ENCODE data around the gene ZNF536.

ZNF536 gene

DNA sequence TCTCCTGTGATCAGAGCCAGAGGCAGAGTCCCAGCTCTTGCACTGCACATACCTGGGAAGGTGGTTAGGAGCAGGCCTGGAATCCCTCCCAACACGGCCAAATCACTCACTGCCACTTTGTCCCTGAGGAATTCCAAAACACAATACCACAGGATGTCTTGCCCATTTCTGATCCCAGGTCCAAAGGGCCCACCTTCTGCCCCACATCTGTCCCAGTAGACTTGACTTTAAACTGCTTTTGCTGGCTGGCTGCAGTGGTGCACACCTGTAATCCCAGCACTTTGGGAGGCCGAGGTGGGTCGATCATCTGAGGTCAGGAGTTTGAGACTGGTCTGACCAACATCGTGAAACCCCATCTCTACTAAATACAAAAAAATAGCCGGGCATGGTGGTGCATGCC lies 18.9 kb downstream of the ZNF536 start:
- 68% methylated on average over 5 of the region's 5 CpGs for WGBS
- Histone ChIP-seq H3K27me3 (ENCODE audit: control insufficient read depth in 1 of 2, insufficient read depth in 1 of 2, low read length in 2 of 2) (no peaks in the 10 kb centered on the region), H4K8ac (ENCODE audit: low read length) (no peak overlapping the region), H3K27ac (ENCODE audit: low read length, poor library complexity, severe bottlenecking) (no peak overlapping the region), H2BK5ac (ENCODE audit: low read depth, low read length, poor library complexity, severe bottlenecking) (no peak overlapping the region), H3K9me3 (ENCODE audit: control insufficient read depth, low read length) (no peaks in the 10 kb centered on the region), H3K9ac (ENCODE audit: low read length) (no peak overlapping the region), H2BK15ac (ENCODE audit: low read depth, poor library complexity, severe bottlenecking) (no peak overlapping the region), H2BK120ac (ENCODE audit: low read depth, low read length) (no peak overlapping the region), H2AK5ac (ENCODE audit: low read length, severe bottlenecking) (no peak overlapping the region), H3K4me1 (ENCODE audit: control insufficient read depth, insufficient read depth, low read depth, low read length) (no peaks in the 10 kb centered on the region), H3K4me2 (ENCODE audit: low read length, poor library complexity, severe bottlenecking) (no peak overlapping the region), H3K4ac (ENCODE audit: low read depth in 1 of 2, low read length in 2 of 2) (no peak overlapping the region), H4K91ac (ENCODE audit: low read length) (no peak overlapping the region), H3K14ac (ENCODE audit: low read length in 2 of 2) (no peak overlapping the region), H3K23ac (ENCODE audit: low read length in 2 of 2) (no peak overlapping the region), H3K36me3 (ENCODE audit: control insufficient read depth in 1 of 2, insufficient read depth in 2 of 2, low read depth in 1 of 2, low read length in 2 of 2) (no peaks in the 10 kb centered on the region), H2BK12ac (ENCODE audit: low read length in 2 of 2) (no peak overlapping the region), H3K79me1 (replicated peaks; ENCODE audit: low read length, poor library complexity, severe bottlenecking) (no peaks in the 10 kb centered on the region), H3K18ac (ENCODE audit: low read depth in 1 of 2, low read length in 2 of 2) (no peak overlapping the region), H3K4me3 (ENCODE audit: insufficient read depth in 1 of 2, low read depth in 1 of 2, low read length in 2 of 2) (no peak overlapping the region), H2AFZ (ENCODE audit: low read depth, low read length) (no peak overlapping the region)
- no peak for DNase-seq

DNA sequence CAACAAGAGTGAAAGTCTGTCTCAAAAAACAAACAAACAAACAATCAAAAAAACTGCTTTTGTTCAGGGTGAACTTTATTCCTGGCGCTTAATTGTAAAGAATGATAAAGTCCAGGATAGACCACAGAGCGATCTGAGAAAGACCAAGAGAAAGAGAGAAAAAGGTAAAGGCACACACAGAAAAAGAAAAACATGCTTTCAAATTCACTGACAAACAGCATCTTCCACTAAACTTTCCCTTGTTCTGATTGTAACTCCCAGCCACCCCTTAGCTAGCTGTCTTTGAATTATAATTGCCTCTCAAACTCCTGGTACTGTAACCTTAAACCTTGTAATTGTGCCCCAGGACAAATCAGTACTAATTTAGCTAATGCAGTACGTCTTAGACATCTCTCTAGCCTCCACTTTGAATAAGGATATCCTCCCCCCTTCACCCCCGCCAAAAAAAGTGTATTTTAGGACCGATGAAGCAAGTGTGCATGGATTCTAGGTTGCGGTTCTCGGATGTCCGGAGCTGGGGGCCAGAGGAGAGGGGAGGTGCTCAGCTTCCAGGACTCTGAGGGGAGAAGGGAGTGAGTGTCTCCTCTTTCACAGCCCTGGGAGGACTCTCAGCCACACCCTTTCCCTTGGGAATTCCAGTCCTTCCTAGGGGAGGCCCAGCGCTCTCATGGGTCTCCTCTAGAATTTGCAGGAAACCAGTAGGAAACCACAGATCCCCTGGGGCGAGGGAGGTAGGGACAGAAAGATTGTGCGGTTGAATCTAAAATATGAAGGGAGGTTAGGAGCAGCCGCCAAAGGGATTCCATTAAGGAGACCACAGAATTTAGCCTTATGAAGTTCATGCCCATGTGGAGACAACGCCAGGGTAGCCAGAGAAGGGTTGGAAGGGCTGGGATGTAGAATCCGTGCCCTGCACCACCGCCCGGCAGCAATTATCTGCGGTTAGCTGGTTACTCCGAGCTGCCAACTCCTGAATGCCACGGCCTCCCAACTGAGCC lies 19.7 kb downstream of the ZNF536 start:
- no peak for DNase-seq
- Histone ChIP-seq H3K27me3 (ENCODE audit: control insufficient read depth in 1 of 2, insufficient read depth in 1 of 2, low read length in 2 of 2) (no peaks in the 10 kb centered on the region), H2BK5ac (ENCODE audit: low read depth, low read length, poor library complexity, severe bottlenecking) (no peak overlapping the region), H3K36me3 (ENCODE audit: control insufficient read depth in 1 of 2, insufficient read depth in 2 of 2, low read depth in 1 of 2, low read length in 2 of 2) (no peaks in the 10 kb centered on the region), H3K23ac (ENCODE audit: low read length in 2 of 2) (no peak overlapping the region), H3K9ac (ENCODE audit: low read length) (no peak overlapping the region), H2BK120ac (ENCODE audit: low read depth, low read length) (no peak overlapping the region), H3K18ac (ENCODE audit: low read depth in 1 of 2, low read length in 2 of 2) (no peak overlapping the region), H4K91ac (ENCODE audit: low read length) (no peak overlapping the region), H3K27ac (ENCODE audit: low read length, poor library complexity, severe bottlenecking) (no peak overlapping the region), H3K4me3 (ENCODE audit: insufficient read depth in 1 of 2, low read depth in 1 of 2, low read length in 2 of 2) (no peak overlapping the region), H4K8ac (ENCODE audit: low read length) (no peak overlapping the region), H2AFZ (ENCODE audit: low read depth, low read length) (no peak overlapping the region), H2AK5ac (ENCODE audit: low read length, severe bottlenecking) (no peak overlapping the region), H3K79me1 (replicated peaks; ENCODE audit: low read length, poor library complexity, severe bottlenecking) (no peaks in the 10 kb centered on the region), H3K9me3 (ENCODE audit: control insufficient read depth, low read length) (no peaks in the 10 kb centered on the region), H3K4me2 (ENCODE audit: low read length, poor library complexity, severe bottlenecking) (no peak overlapping the region), H2BK15ac (ENCODE audit: low read depth, poor library complexity, severe bottlenecking) (no peak overlapping the region), H2BK12ac (ENCODE audit: low read length in 2 of 2) (no peak overlapping the region), H3K4ac (ENCODE audit: low read depth in 1 of 2, low read length in 2 of 2) (no peak overlapping the region), H3K4me1 (ENCODE audit: control insufficient read depth, insufficient read depth, low read depth, low read length) (no peaks in the 10 kb centered on the region), H3K14ac (ENCODE audit: low read length in 2 of 2) (no peak overlapping the region)
- 52% methylated on average over 16 of the region's 19 CpGs for WGBS

DNA sequence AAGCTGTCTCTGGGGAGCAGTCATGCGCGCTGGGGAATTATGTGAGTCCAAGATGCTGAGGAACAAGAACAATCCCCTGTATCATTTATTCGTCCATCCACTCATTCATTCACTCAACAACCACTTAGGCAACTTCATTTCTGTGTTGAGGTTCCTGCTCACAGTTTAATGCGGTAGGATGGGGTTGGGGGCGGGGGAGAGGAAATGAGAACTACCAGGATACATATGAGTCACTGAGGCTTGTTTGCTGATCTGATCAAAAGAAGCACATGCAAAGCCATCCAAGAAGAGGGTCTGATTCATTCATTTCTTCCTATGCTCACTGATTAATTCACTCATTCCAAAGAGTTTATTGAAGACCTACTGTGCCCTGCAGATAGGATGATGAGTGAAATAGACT lies 20.9 kb downstream of the ZNF536 start:
- 75% methylated on average over 4 of the region's 5 CpGs for WGBS
- no peak overlapping the region for H4K8ac ChIP-seq (ENCODE audit: low read length)

DNA sequence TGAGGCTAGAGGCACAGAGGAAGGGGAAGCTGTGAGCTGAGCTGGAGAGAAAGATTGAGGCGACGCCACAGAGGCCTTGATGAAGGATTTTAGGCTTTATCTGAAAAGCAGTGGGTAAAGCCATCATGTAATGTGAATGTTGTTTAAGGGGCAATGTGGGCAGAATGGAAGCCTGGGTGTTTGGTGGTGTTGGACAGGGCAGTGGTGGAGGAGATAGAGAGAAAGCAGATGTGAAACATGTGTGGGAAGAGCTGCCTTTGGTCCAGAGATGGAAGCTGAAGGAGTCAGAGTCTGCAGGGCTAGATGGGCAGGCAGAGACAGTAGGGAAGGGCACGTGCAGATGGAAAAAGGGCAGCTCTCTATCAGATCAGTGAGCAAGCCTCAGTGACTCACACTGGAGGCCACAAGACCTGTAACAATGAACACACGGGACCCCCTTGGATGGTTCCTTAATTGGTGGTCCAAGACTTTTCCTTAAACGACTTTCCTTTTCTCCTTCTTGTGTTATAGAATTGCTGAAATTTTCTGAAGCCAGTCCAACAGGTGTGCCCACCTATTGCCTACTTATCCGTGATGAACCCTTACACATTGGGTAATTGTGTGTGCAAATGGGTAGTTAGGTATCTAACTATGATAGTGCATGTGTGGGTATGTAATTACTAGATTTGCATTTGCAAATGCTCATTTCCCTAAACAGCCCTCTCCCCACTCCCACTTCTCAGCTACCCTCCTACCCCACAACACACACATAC lies 21.7 kb downstream of the ZNF536 start:
- no peak overlapping the region for H3K27ac ChIP-seq (ENCODE audit: low read length, poor library complexity, severe bottlenecking)
- H4K91ac ChIP-seq (ENCODE audit: low read length) = no peak overlapping the region
- no peak overlapping the region for H2AK5ac ChIP-seq (ENCODE audit: low read length, severe bottlenecking)
- H3K4me1 ChIP-seq (ENCODE audit: control insufficient read depth, insufficient read depth, low read depth, low read length) = no peaks in the 10 kb centered on the region
- no peak overlapping the region for H3K4ac ChIP-seq (ENCODE audit: low read depth in 1 of 2, low read length in 2 of 2)
- no peak overlapping the region for H3K23ac ChIP-seq (ENCODE audit: low read length in 2 of 2)
- H2BK15ac ChIP-seq (ENCODE audit: low read depth, poor library complexity, severe bottlenecking) = no peak overlapping the region
- H3K9ac ChIP-seq (ENCODE audit: low read length) = no peak overlapping the region
- H2BK5ac ChIP-seq (ENCODE audit: low read depth, low read length, poor library complexity, severe bottlenecking) = no peak overlapping the region
- no peak for DNase-seq
- no peak overlapping the region for H2BK120ac ChIP-seq (ENCODE audit: low read depth, low read length)
- H3K14ac ChIP-seq (ENCODE audit: low read length in 2 of 2) = no peak overlapping the region
- H3K4me3 ChIP-seq (ENCODE audit: insufficient read depth in 1 of 2, low read depth in 1 of 2, low read length in 2 of 2) = no peak overlapping the region
- no peaks in the 10 kb centered on the region for H3K9me3 ChIP-seq (ENCODE audit: control insufficient read depth, low read length)
- H2AFZ ChIP-seq (ENCODE audit: low read depth, low read length) = no peak overlapping the region
- H2BK12ac ChIP-seq (ENCODE audit: low read length in 2 of 2) = no peak overlapping the region
- H3K4me2 ChIP-seq (ENCODE audit: low read length, poor library complexity, severe bottlenecking) = no peak overlapping the region
- H3K79me1 ChIP-seq (replicated peaks; ENCODE audit: low read length, poor library complexity, severe bottlenecking) = no peaks in the 10 kb centered on the region
- WGBS = 77% methylated on average over 5 of the region's 6 CpGs
- H3K36me3 ChIP-seq (ENCODE audit: control insufficient read depth in 1 of 2, insufficient read depth in 2 of 2, low read depth in 1 of 2, low read length in 2 of 2) = no peaks in the 10 kb centered on the region
- no peak overlapping the region for H4K8ac ChIP-seq (ENCODE audit: low read length)
- H3K27me3 ChIP-seq (ENCODE audit: control insufficient read depth in 1 of 2, insufficient read depth in 1 of 2, low read length in 2 of 2) = no peaks in the 10 kb centered on the region
- H3K18ac ChIP-seq (ENCODE audit: low read depth in 1 of 2, low read length in 2 of 2) = no peak overlapping the region

More for the DNA sequence above, 20.9 kb downstream of the ZNF536 start:
- DNase-seq = no peak
- no peak overlapping the region for H2BK5ac ChIP-seq (ENCODE audit: low read depth, low read length, poor library complexity, severe bottlenecking)
- no peak overlapping the region for H3K9ac ChIP-seq (ENCODE audit: low read length)
- no peak overlapping the region for H3K18ac ChIP-seq (ENCODE audit: low read depth in 1 of 2, low read length in 2 of 2)
- H2BK15ac ChIP-seq (ENCODE audit: low read depth, poor library complexity, severe bottlenecking) = no peak overlapping the region
- H2BK120ac ChIP-seq (ENCODE audit: low read depth, low read length) = no peak overlapping the region
- no peak overlapping the region for H2AK5ac ChIP-seq (ENCODE audit: low read length, severe bottlenecking)
- no peak overlapping the region for H3K4ac ChIP-seq (ENCODE audit: low read depth in 1 of 2, low read length in 2 of 2)
- H3K4me2 ChIP-seq (ENCODE audit: low read length, poor library complexity, severe bottlenecking) = no peak overlapping the region
- no peak overlapping the region for H2BK12ac ChIP-seq (ENCODE audit: low read length in 2 of 2)
- H3K4me1 ChIP-seq (ENCODE audit: control insufficient read depth, insufficient read depth, low read depth, low read length) = no peaks in the 10 kb centered on the region
- no peaks in the 10 kb centered on the region for H3K9me3 ChIP-seq (ENCODE audit: control insufficient read depth, low read length)
- H3K36me3 ChIP-seq (ENCODE audit: control insufficient read depth in 1 of 2, insufficient read depth in 2 of 2, low read depth in 1 of 2, low read length in 2 of 2) = no peaks in the 10 kb centered on the region
- H4K91ac ChIP-seq (ENCODE audit: low read length) = no peak overlapping the region
- no peaks in the 10 kb centered on the region for H3K27me3 ChIP-seq (ENCODE audit: control insufficient read depth in 1 of 2, insufficient read depth in 1 of 2, low read length in 2 of 2)
- H2AFZ ChIP-seq (ENCODE audit: low read depth, low read length) = no peak overlapping the region
- no peak overlapping the region for H3K14ac ChIP-seq (ENCODE audit: low read length in 2 of 2)
- no peaks in the 10 kb centered on the region for H3K79me1 ChIP-seq (replicated peaks; ENCODE audit: low read length, poor library complexity, severe bottlenecking)
- H3K23ac ChIP-seq (ENCODE audit: low read length in 2 of 2) = no peak overlapping the region
- H3K27ac ChIP-seq (ENCODE audit: low read length, poor library complexity, severe bottlenecking) = no peak overlapping the region
- no peak overlapping the region for H3K4me3 ChIP-seq (ENCODE audit: insufficient read depth in 1 of 2, low read depth in 1 of 2, low read length in 2 of 2)

All from mesenchymal stem cell (in vitro differentiated cells and primary cell).